GM18505 (cell line): ENCODE results near the gene TSPAN15.

ENCODE experiments used
- ATAC-seq: cut with Tn5 transposase; IDR thresholded peaks from one replicate; pipeline ENCODE4 v1.9.1; 2021; ENCODE audit not compliant: unreplicated experiment
- POLR2A ChIP-seq: IDR thresholded peaks from 4 replicates; pipeline ENCODE4 v1.6.1; 2011; ENCODE audit warnings: borderline replicate concordance; ENCODE audit not compliant: insufficient read depth, insufficient read length; ENCODE audit errors: extremely low read depth

Gene TSPAN15

GRCh38 chr10:69472142-69472541 lies 20.9 kb downstream of the TSPAN15 start:
- no peak for TF ChIP-seq POLR2A
- no peak for ATAC-seq

DNA sequence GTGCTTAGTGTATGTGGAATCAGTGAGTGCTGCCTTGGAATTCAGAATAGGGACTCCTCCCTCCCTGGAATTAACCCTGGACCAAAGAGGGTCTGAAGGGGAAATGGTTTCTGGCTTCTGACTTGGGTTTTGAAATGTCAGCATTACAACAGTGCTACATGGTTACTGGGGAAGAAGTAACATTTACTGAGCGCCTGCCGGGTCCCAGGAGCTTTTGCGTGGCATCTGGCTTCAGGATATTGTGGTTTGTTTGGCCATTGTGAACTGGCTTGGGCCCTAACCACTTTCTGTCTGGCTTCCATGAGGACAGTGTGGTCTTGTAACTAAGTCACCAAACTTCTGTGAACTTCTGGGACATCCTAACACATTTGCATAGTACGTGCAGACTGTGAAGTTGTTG lies 21.3 kb downstream of the TSPAN15 start:
- no peak for TF ChIP-seq POLR2A
- no peak for ATAC-seq

GRCh38 chr10:69473304-69473990 lies 22.2 kb downstream of the TSPAN15 start:
- no peak for TF ChIP-seq POLR2A
- ATAC-seq = no peak

DNA sequence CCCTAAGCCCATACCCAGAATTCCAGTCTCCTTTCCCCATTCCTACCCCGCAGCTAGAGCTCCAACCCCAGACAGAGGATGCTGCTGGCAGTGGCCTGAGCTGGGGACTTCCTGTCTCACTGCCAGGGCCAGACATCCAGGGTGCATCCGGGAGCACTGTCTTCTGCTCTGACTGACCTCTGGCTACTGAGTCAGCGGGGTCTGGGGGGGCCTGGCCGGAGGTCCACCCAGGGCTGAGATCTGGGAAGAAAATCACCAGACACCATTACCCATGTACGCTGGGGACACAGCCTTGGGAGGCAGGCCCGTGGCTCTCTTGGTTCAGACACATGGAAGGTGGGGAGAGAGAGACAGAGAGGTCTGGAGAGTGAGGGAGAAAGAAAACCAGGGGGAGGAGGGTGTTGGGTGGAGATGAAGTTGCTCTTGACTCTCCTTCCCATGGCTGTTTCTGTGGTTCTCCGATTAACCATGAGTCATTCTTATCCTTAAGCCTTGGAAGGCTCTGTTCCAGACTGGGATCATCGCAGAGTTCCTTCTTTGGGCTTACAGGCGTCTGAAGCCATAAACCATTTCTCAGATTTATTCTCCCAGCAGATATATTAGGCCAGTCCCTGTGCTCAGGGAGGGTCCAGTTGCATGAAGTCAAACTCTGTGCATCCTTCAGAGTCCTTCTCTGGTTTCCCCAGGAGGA lies 23.6 kb downstream of the TSPAN15 start:
- no peak for ATAC-seq
- TF ChIP-seq POLR2A = no peak

- TF ChIP-seq POLR2A = no peak
- no peak for ATAC-seq
These were observed 24.2 kb downstream of the TSPAN15 start for GRCh38 chr10:69475433-69475830.

GRCh38 chr10:69477968-69478597 lies 26.8 kb downstream of the TSPAN15 start:
- ATAC-seq = no peak
- no peak for TF ChIP-seq POLR2A

- ATAC-seq = no peak
- TF ChIP-seq POLR2A = no peak
These were observed 28.2 kb downstream of the TSPAN15 start for GRCh38 chr10:69479240-69480067.

DNA sequence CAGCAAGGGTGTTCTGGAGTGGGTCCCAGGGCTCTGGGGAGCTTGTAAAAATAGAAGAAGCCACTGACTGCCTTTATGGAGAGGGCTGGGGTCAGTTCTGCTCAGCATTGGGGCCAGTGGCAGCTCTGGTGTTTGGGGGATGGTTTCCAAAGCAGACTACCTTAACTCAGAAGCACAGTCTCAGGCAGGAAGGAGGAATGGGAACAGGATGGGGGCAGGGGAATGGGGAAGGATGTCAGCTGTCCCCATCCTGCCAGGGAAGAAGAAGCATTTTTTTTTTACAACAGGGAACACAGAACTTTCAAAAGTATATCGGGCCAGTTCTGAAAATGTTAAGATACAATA lies 28.8 kb downstream of the TSPAN15 start:
- ATAC-seq = no peak
- no peak for TF ChIP-seq POLR2A

DNA sequence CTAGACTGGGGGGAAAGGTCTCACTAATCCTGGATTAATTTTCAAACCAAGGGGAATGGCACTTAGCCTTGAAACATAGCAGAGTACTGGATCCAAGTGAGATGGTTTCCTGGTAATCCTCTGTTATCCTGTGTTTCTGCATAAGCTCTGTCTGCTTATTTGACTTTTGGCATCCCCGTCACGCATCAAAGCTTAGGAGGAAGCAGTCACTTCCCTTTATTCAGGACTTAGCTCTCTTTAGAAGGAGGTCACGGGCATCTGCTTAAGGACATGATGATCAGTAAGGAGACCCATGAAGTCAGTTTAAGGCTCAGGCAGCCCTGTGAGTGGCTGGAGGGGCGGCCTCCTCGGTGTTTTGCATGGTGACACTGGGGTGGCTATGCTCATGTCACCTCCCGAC lies 30.0 kb downstream of the TSPAN15 start:
- no peak for ATAC-seq
- no peak for TF ChIP-seq POLR2A

GRCh38 chr10:69481811-69482524 lies 30.7 kb downstream of the TSPAN15 start:
- TF ChIP-seq POLR2A = no peak

GRCh38 chr10:69483963-69484362 lies 32.7 kb downstream of the TSPAN15 start:
- TF ChIP-seq POLR2A = no peak
- no peak for ATAC-seq

More at GRCh38 chr10:69481811-69482524, 30.7 kb downstream of the TSPAN15 start:
- no peak for ATAC-seq

GRCh38 chr10:69484736-69485135 lies 33.5 kb downstream of the TSPAN15 start:
- no peak for TF ChIP-seq POLR2A
- ATAC-seq = no peak
